Measurements from ENCODE around the gene ATG4B.

DNA sequence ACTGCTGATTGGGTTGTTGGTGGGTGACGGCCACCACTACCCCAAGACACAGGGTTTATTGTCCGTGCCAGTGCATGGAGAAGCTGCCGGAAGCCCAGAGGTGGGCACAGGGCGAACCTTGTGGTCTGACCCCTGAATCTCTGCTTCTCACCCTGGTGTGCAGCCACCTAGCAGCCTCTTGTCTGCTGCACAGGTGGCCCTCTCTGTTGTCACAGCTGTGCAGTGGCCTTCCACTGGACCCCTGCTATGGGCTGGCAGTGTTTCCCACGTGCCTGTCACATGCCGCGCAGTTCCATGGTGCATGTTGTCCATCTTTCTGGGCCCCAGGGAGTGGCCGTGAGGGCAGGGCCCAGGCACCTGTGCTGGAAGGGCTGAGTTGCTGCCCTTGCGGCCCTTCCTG is 15.2 kb downstream of the ATG4B start:
- TF ChIP-seq EZH2 (IDR thresholded peaks at IDR 0.05; ENCODE audit: insufficient read depth, poor library complexity, severe bottlenecking) = no peak
- no peak for TF ChIP-seq EZH2phosphoT487 (IDR thresholded peaks at IDR 0.05; ENCODE audit: insufficient read depth, low read depth)
